Glomerular endothelial cell (primary cell): Measurements from ENCODE around the gene NFIL3. TPM values are rescaled to one million over a fixed set of nuclear protein-coding genes. Genes with fewer than 3 reads are reported as not detected.

Experiments used
- DNase-seq: peaks from one replicate; pipeline ENCODE4 v3.0.0-alpha.2; 2011; ENCODE audit warnings: low read depth, low spot score; ENCODE audit errors: extremely low read depth
- total RNA-seq: library from RNA; depleted of rRNA; stranded (reverse); fragments of >200 nt; gene quantifications from 2 replicates; pipeline ENCODE4 v1.2.3, GENCODE V29; 2015

Gene NFIL3
- total RNA-seq, 1 donor from 2014 or later, result 8.6 TPM

DNA sequence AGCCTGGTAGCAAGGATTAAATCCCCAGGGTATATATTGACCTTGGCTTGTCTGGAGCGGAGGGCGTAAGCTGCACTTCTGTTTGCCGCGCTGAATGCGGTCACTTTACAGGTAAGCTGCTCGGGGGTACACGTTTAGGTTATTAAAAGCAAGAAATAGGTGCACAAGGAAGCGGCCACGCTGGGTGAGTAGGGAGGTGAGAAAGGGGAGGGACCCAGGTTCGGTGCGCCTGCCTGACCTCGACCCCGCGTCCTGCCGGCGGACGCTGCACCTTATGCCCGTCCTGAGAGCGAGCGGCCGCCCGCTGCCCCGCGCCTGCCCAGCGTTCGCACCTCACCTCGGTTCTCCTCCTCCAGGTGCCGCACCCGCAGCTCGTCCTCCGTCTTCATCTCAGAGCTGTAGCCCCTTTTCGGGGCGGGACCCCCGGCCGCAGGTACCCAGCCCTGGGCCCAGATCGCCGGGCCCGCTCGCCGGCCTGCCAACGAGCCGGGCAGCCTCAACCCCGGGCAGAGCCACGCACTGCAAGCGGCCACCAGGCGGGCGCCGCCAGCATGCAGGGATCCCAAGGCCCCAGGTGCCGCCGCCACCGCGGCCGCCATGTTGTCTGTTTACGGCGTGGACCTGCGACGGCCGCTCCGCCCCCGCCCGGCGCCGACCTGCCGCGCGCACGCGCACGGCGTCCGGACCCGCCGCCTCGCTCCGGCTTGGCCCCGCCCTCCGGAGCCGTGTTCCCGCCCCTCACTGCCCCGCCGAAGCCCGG is 62.2 kb downstream of the NFIL3 start, which contains the start of gene AUH:
Gene AUH, minus strand, starts transcription at position 628 of the 760 bp plus-strand sequence. Its CDS starts 29 bp downstream, at position 599.
- no peak for DNase-seq

DNA sequence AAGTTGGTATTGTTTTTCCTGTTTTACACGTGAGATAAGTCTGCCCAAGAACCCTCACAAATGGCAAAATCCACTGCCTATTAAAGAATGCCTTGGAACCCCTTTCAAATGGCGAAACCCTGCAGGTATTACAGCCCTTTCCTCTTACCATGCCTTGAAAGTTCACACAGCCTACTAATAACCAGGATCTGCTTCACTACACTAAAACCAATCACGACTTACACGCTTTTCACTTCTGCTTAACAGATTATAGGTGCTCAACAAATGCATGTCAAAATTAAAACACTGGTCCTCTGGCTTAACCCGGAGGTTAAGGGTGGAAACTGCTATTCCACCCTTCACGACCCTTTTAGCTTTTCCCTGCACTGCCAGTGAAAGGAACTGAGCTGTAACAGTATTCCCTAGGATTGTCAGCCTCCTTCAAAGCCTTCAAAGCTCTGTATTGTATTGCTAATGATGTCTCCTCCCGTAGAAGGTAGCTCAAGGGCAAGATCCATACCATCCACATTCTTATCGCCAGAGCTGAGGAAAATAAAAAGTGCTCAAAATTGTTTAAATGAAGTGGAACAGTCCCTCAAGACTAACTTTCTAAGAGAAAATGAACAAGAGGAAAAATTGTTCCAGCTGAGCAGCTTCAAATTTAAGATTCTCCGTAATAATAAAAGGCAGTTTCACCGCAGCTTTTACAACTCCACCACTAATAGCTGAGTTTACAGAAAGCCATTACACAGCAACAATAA is 62.9 kb downstream of the NFIL3 start:
- no peak for DNase-seq

DNA sequence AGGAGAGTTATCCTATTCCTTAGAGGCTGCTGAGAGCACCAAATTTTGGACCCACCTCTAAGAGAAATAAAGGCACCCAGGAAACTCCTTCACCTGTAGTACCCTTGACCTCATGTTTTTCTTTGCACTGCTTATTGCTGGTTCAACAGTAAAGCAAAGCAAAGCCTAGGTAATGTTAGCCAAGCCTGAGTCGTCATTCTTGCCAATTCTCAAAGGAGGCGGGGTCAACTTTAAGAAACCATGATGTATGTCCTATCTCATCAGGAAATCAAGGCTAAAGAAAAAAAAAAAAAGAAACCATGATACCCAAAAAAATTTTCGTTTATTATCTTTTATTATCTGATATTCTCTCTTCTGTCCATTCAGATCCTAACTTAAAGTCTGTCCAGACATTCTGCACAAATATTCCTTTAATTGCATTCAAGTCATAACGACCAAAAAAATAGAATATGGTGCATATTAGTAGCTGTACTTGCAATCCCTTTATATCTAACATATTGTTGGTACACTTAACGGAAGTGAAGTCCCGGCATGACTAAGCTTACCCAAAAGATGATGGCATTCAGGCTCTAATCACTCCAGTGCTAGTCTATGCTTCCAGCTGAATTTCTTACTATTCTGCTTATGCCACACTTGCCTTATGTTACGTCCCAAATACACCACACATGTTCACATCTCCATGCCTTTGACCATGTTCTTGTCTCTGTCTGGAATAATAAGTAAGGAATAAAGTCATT is 63.7 kb downstream of the NFIL3 start:
- DNase-seq, result no peak

DNA sequence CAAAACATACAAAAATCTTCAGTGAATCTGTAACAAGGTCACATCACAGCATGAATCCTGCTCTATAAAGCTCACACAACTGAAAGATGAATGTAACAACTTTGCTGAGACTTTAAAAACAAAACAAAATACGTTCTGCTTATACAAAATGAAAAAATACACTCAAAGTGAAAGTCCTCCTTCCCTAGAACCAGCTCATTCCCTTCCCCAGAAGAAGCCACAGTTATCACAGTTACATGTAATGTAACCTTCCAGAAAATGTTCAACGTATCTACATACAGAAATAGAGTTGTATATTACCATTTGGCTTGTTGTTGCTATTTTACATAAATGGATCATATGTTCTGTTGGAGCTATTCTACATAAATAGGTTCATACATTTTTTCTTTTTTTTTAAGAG is 64.5 kb downstream of the NFIL3 start:
- no peak for DNase-seq

Other genes starting within 250 kb of the NFIL3 start
- 7.4 and 10.2 TPM in 2 replicates for gene AUH, start 61.9 kb downstream of the NFIL3 start, total RNA-seq